HG03439 (cell line): ENCODE measurements around the gene SMDT1.

ENCODE experiments used
- ATAC-seq: cut with Tn5 transposase; IDR thresholded peaks from one replicate; pipeline ENCODE4 v1.9.1; 2021; ENCODE audit warnings: mild to moderate bottlenecking, moderate library complexity; ENCODE audit not compliant: unreplicated experiment

SMDT1 gene, protein sequence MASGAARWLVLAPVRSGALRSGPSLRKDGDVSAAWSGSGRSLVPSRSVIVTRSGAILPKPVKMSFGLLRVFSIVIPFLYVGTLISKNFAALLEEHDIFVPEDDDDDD

GRCh38 chr22:42079319-42080251 lies at the start of gene SMDT1:
Gene SMDT1, plus strand, starts transcription at chr22:42079700. Its CDS starts 69 bp downstream, at chr22:42079769.
- peak; percentile 82 for ATAC-seq

DNA sequence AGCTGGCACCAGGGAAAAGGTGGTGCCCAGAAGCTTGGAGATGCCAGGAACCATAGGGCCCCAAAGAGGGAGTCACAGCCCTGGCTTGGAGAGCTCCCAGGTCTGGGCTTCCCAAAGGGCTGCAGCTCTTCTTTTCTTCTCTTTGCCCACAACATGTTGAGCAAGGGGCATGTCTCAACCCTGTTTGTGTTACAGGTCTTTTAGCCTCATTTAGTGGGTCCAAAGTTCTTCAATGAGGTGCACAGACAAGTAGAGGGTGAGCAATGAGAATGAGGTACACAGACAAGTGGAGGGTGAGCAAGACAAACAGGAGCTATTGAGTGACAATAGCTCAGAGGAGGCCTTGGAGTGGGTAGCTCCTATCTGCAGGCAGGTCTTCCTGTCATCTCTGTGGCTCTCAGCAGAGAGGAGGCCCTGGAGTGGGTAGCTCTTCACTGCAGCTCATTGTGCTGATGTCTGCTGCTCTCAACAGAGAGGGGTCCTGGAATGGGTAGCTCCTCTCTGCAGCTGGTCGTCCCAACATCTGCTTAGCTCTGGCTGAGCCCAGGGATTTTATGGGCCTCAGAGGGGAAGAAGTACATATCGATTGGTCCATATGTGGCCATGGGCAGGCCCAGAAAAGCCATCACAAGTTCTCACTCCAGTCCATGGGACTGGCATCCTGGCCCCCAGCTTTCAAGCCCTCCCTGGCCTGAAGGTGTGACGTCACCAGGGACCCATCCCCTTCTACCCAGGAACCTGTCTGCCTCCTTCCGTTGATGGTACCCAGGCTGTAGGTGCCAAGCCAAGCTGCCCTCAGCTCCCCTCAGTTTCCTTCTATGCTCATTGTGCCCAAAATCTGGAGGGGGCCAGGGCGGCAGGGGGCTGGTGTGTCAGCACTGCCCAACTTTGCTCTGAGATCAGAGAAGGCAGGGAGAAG lies 46.0 kb upstream of the SMDT1 start:
- ATAC-seq: no peak

DNA sequence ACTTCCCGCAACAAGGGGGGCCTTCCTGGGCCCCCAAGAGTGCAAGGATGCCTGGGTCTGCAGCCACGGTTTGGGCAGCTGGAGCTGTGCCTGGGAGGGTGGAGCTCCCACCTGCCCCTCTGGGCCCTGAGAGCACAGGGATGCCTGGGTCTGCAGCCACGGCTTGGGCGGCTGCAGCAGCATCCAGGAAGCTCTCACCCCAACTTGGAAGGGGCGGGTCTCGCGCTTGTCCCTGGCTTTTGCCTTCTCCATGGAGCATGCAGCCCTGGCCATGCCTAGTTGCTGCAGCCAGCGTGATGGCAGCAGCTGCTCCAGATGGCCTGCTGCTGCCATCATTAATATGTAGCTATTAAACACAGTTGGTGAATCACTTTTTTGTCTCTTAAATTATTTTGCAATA lies 44.2 kb upstream of the SMDT1 start:
- ATAC-seq: no peak

DNA sequence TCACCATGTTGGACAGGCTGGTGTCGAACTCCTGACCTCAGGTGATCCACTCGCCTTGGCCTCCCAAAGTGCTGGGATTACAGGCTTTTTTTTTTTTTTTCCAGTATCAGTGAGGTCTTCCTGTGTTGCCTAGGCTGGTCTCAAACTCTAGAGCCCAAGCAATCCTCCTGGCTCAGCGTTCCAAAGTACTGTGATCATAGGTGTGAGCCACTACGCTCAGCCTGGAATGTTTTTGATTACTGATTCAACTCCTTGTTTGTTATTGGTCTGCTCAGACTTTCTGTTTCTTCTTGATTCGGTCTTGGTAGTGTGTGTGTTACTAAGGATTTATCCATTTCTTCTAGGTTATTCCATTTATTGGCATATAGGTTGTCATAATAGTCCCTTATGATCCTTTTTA lies 40.2 kb upstream of the SMDT1 start:
- no peak for ATAC-seq

- ATAC-seq: no peak
These were observed 37.7 kb upstream of the SMDT1 start for GRCh38 chr22:42041784-42042183.

DNA sequence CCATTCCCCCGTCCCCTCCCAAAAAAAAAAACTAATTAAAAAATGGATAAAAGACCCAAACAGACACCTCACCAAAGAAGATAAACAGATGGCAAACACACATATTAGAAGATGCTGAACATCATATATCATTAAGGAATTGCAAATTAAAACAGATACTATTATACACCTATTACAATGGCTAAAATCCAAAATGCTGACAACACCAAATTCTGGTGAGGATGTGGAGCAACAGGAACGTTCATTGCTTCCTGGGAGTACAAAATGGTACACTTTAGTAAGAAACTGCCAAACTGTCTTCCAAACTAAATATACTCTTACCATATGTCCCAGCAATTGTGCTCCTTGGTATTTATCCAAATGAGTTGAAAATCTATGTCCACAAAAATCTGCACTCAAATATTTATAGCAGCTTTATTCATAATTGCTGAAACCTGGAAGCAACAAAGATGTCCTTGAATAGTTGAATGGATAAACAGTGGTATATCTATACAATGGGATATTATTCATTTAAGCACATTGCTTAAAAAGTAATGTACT lies 28.8 kb upstream of the SMDT1 start:
- no peak for ATAC-seq

DNA sequence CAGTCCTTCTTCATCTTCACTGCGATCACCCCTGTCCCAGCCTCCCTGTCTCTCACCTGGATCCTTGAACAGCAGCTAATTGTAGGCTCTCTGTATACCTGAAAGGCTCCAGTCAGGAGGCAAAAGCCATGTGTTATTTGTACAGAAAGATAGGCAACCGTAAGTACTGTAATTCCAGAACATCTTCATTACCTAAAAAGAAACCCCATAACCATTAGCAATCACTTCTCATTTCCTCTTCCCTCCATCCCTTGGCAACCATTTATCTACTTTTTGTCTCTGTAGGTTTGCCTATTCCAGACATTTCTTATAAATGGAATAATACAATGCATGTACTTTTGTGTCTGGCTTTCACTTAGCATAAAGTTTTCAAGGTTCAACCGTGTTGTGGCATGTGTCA lies 26.7 kb upstream of the SMDT1 start:
- no peak for ATAC-seq

- ATAC-seq: no peak
These were observed 22.6 kb upstream of the SMDT1 start for GRCh38 chr22:42056757-42057511.

DNA sequence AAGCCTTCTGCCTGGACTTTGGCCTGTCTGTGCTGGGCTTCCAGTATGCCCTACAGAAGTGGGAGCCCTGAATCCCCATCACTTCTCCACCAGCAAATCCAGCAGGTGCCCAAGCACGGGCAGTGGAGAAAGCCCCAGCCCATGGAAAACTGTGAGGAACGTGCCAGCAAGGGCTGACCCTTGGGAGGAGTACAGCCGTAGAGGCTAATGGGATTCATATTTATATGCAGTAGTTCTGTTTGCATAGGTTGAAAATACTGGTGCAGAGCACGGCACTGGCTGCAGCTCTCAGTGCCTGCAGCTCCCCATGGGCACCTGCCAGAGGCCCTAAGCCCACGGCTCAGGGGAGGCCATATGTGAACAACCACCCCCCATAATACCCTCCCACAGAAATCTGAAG lies 19.0 kb upstream of the SMDT1 start:
- no peak for ATAC-seq

DNA sequence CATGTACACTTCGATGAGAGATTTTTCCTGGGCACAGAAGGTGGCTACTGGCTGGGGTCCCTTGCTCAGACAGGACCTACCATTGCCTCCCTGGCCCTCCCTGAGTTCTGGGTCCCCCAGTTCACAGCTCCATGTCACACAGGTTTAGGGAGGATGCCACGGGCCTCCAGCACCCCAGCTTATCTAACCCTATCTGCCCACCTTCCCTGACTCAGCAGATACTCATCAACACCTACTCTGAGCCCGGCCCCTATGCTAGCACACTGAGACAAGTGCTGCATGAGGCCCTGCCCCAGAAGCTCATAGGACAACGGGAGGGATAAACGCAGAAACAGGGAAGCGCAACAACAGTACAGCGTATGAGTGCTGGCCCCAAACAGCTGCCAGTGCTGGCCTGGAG lies 18.5 kb upstream of the SMDT1 start:
- no peak for ATAC-seq

GRCh38 chr22:42062506-42063170 lies 16.9 kb upstream of the SMDT1 start:
- ATAC-seq: no peak

DNA sequence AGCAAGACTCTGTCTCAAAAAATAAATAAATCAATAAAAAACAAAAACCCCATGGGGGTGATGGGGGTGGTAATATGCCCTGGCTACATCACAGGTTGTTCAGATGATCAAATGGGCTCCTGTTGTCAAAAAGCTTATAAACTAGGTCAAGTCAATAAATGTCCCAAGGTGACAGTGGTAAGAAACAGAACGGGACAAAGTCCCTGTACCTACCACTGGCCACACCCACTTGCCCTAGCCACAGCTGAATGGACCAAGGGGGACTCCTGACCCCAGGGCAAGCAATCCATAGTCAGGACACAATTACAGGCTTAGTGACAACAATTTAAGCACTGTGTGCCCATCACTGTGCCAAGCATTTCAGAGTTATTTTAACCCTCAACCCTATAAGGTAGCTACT lies 14.9 kb upstream of the SMDT1 start:
- ATAC-seq: no peak

- ATAC-seq: no peak
These were observed 13.9 kb upstream of the SMDT1 start for GRCh38 chr22:42065438-42066125.

- ATAC-seq: no peak
These were observed 13.3 kb upstream of the SMDT1 start for GRCh38 chr22:42066126-42066761.

DNA sequence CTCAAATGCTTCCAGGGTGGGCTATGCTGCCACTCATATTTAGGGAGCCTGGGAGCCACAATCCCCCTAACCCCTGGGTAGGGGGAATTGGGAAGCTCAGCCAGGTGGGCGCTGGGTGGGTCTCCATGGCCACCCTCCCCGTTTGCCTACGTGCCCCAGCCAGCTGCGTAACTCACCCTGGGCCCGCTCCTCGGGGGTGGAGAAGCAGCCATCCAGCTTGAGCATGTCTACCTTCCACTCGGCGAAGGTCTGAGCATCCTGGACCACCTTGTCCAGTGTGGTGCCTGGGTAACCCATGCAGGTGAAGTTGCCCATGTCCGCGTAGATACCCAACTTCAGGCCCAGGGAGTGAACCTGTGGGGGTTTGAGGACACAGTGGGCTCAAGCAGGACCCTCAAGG lies 12.6 kb upstream of the SMDT1 start:
- no peak for ATAC-seq

- no peak for ATAC-seq
These were observed 11.7 kb upstream of the SMDT1 start for GRCh38 chr22:42067671-42068251.

DNA sequence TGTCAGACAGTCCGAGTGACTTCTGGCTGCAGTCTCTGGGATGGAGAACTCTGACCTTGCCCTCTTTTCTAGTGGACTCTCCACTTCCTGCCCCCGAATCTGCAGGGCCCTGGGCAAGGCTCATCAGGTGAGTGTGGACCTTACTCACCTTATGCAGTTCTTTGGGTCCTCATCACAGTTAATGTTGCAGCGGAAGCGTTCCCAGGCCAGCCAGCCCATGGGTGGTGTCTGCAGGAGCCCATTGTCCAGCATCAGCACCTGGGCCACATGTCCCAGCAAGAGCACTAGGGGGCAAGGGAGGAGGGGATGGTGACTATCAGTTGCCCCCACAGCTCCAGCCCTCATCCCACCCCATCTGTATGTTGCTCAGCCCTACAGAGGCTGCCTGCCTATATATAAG lies 11.2 kb upstream of the SMDT1 start:
- no peak for ATAC-seq

- no peak for ATAC-seq
These were observed 9.5 kb upstream of the SMDT1 start for GRCh38 chr22:42069801-42070516.
